Measurements from ENCODE around the gene CNOT8.

Gene CNOT8

GRCh38 chr5:154860123-154860522, 1.7 kb downstream of the CNOT8 start:
- peaks cover 60% of the 10 kb centered on the region for H3K36me3 ChIP-seq (ENCODE audit: control insufficient read depth, low read length)
- peak overlapping the region; percentile 89 for H3K27ac ChIP-seq (ENCODE audit: low read depth, low read length)
- H3K4me1 ChIP-seq (ENCODE audit: control insufficient read depth, low read length): peaks cover 42% of the 10 kb centered on the region
- TF ChIP-seq CTCF (IDR thresholded peaks at IDR 0.05; ENCODE audit: low read depth, low read length, poor library complexity, severe bottlenecking): no peak
- no peak for TF ChIP-seq EZH2phosphoT487 (IDR thresholded peaks at IDR 0.05; ENCODE audit: borderline replicate concordance, low read length)
- peak overlapping the region; percentile 92 for H3K4me3 ChIP-seq (ENCODE audit: low read length)
- no peaks in the 10 kb centered on the region for H3K9me2 ChIP-seq (replicated peaks; ENCODE audit: control insufficient read depth, low read length)
- peaks cover 14% of the 10 kb centered on the region for H3F3A ChIP-seq (ENCODE audit: control insufficient read depth, insufficient read depth)
- H3K79me2 ChIP-seq (ENCODE audit: control insufficient read depth, low read length): peaks cover 67% of the 10 kb centered on the region
- no peaks in the 10 kb centered on the region for H3K9me3 ChIP-seq (ENCODE audit: control insufficient read depth, insufficient read depth, low read length)
- H3K4me2 ChIP-seq (ENCODE audit: low read length): peak overlapping the region; percentile 99
- no peaks in the 10 kb centered on the region for H3K27me3 ChIP-seq (ENCODE audit: control insufficient read depth, low read length)
- H4K20me1 ChIP-seq (ENCODE audit: control insufficient read depth, insufficient read depth, low read depth, low read length): peaks cover 30% of the 10 kb centered on the region

GRCh38 chr5:154860765-154861164, 2.3 kb downstream of the CNOT8 start:
- H3K79me2 ChIP-seq (ENCODE audit: control insufficient read depth, low read length): peaks cover 73% of the 10 kb centered on the region
- H3K4me2 ChIP-seq (ENCODE audit: low read length): peak overlapping the region; percentile 99
- peaks cover 66% of the 10 kb centered on the region for H3K36me3 ChIP-seq (ENCODE audit: control insufficient read depth, low read length)
- H3F3A ChIP-seq (ENCODE audit: control insufficient read depth, insufficient read depth): peaks cover 14% of the 10 kb centered on the region
- H3K27me3 ChIP-seq (ENCODE audit: control insufficient read depth, low read length): no peaks in the 10 kb centered on the region
- H3K9me3 ChIP-seq (ENCODE audit: control insufficient read depth, insufficient read depth, low read length): no peaks in the 10 kb centered on the region
- peak overlapping the region; percentile 92 for H3K4me3 ChIP-seq (ENCODE audit: low read length)
- peaks cover 30% of the 10 kb centered on the region for H4K20me1 ChIP-seq (ENCODE audit: control insufficient read depth, insufficient read depth, low read depth, low read length)
- TF ChIP-seq EZH2phosphoT487 (IDR thresholded peaks at IDR 0.05; ENCODE audit: borderline replicate concordance, low read length): no peak
- TF ChIP-seq CTCF (IDR thresholded peaks at IDR 0.05; ENCODE audit: low read depth, low read length, poor library complexity, severe bottlenecking): no peak
- no peaks in the 10 kb centered on the region for H3K9me2 ChIP-seq (replicated peaks; ENCODE audit: control insufficient read depth, low read length)
- H3K27ac ChIP-seq (ENCODE audit: low read depth, low read length): no peak overlapping the region; the same call in 1 of the 2 replicates
- H3K4me1 ChIP-seq (ENCODE audit: control insufficient read depth, low read length): peaks cover 42% of the 10 kb centered on the region

GRCh38 chr5:154861946-154862345, 3.5 kb downstream of the CNOT8 start:
- peaks cover 78% of the 10 kb centered on the region for H3K36me3 ChIP-seq (ENCODE audit: control insufficient read depth, low read length)
- peaks cover 40% of the 10 kb centered on the region for H3K4me1 ChIP-seq (ENCODE audit: control insufficient read depth, low read length)

More at GRCh38 chr5:154861946-154862345, 3.5 kb downstream of the CNOT8 start:
- Histone ChIP-seq H3K4me3 (ENCODE audit: low read length) (0 out of 2 replicates have a peak overlapping the region, but pooled peaks have one; percentile 8), H3K9me2 (replicated peaks; ENCODE audit: control insufficient read depth, low read length) (no peaks in the 10 kb centered on the region), H3F3A (ENCODE audit: control insufficient read depth, insufficient read depth) (peaks cover 14% of the 10 kb centered on the region), H3K27me3 (ENCODE audit: control insufficient read depth, low read length) (no peaks in the 10 kb centered on the region), H3K79me2 (ENCODE audit: control insufficient read depth, low read length) (peaks cover 78% of the 10 kb centered on the region), H3K27ac (ENCODE audit: low read depth, low read length) (no peak overlapping the region), H3K9me3 (ENCODE audit: control insufficient read depth, insufficient read depth, low read length) (no peaks in the 10 kb centered on the region), H3K4me2 (ENCODE audit: low read length) (peak overlapping the region; percentile 2), H4K20me1 (ENCODE audit: control insufficient read depth, insufficient read depth, low read depth, low read length) (peaks cover 30% of the 10 kb centered on the region)
- no peak for TF ChIP-seq CTCF (IDR thresholded peaks at IDR 0.05; ENCODE audit: low read depth, low read length, poor library complexity, severe bottlenecking)
- no peak for TF ChIP-seq EZH2phosphoT487 (IDR thresholded peaks at IDR 0.05; ENCODE audit: borderline replicate concordance, low read length)
